ENCODE results near the gene TCF25.

The TCF25 gene

GRCh38 chr16:89847940-89848297 lies 25.5 kb upstream of the TCF25 start:
- Histone ChIP-seq H3K4me3 (IDR thresholded peaks at IDR 0.05; ENCODE audit: insufficient read depth, low read depth, low read length) (no peak overlapping the region), H3K27me3 (ENCODE audit: insufficient read depth, low read depth) (no peaks in the 10 kb centered on the region), H3K36me3 (ENCODE audit: insufficient read depth) (no peaks in the 10 kb centered on the region), H3K79me2 (ENCODE audit: insufficient read depth, low read depth) (no peaks in the 10 kb centered on the region), H4K20me1 (ENCODE audit: insufficient read depth) (no peaks in the 10 kb centered on the region), H3K9ac (no peak overlapping the region), H3K4me1 (ENCODE audit: low read depth, poor library complexity, severe bottlenecking) (no peaks in the 10 kb centered on the region), H3K27ac (no peak overlapping the region), H2AFZ (ENCODE audit: low read depth) (no peak overlapping the region), H3K4me2 (no peak overlapping the region)
- TF ChIP-seq, protein P1, sequence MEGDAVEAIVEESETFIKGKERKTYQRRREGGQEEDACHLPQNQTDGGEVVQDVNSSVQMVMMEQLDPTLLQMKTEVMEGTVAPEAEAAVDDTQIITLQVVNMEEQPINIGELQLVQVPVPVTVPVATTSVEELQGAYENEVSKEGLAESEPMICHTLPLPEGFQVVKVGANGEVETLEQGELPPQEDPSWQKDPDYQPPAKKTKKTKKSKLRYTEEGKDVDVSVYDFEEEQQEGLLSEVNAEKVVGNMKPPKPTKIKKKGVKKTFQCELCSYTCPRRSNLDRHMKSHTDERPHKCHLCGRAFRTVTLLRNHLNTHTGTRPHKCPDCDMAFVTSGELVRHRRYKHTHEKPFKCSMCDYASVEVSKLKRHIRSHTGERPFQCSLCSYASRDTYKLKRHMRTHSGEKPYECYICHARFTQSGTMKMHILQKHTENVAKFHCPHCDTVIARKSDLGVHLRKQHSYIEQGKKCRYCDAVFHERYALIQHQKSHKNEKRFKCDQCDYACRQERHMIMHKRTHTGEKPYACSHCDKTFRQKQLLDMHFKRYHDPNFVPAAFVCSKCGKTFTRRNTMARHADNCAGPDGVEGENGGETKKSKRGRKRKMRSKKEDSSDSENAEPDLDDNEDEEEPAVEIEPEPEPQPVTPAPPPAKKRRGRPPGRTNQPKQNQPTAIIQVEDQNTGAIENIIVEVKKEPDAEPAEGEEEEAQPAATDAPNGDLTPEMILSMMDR (conservative IDR thresholded peaks at IDR 0.05; ENCODE audit: low read depth, low read length) = no peak

- no peaks in the 10 kb centered on the region for H3K79me2 ChIP-seq (ENCODE audit: insufficient read depth, low read depth)
- 0 out of 2 replicates have a peak, but pooled peaks cover under 1% of the 10 kb centered on the region for H3K27me3 ChIP-seq (ENCODE audit: insufficient read depth, low read depth)
- H3K4me3 ChIP-seq (IDR thresholded peaks at IDR 0.05; ENCODE audit: insufficient read depth, low read depth, low read length) = no peak overlapping the region
- H3K9ac ChIP-seq = no peak overlapping the region
- TF ChIP-seq, protein P1 (conservative IDR thresholded peaks at IDR 0.05; ENCODE audit: low read depth, low read length) = no peak
- no peak overlapping the region for H2AFZ ChIP-seq (ENCODE audit: low read depth)
- H3K4me1 ChIP-seq (ENCODE audit: low read depth, poor library complexity, severe bottlenecking) = no peaks in the 10 kb centered on the region
- H3K27ac ChIP-seq = no peak overlapping the region
- no peaks in the 10 kb centered on the region for H3K36me3 ChIP-seq (ENCODE audit: insufficient read depth)
- no peak overlapping the region for H3K4me2 ChIP-seq
- H4K20me1 ChIP-seq (ENCODE audit: insufficient read depth) = no peaks in the 10 kb centered on the region
Observed at GRCh38 chr16:89848974-89849373, 24.4 kb upstream of the TCF25 start.

GRCh38 chr16:89853306-89853993 lies 19.9 kb upstream of the TCF25 start:
- Histone ChIP-seq H3K27me3 (ENCODE audit: insufficient read depth, low read depth) (peaks cover 6% of the 10 kb centered on the region; the same call in 1 of the 2 replicates), H3K4me1 (ENCODE audit: low read depth, poor library complexity, severe bottlenecking) (no peaks in the 10 kb centered on the region), H3K36me3 (ENCODE audit: insufficient read depth) (no peaks in the 10 kb centered on the region), H3K9ac (no peak overlapping the region), H3K4me3 (IDR thresholded peaks at IDR 0.05; ENCODE audit: insufficient read depth, low read depth, low read length) (no peak overlapping the region), H4K20me1 (ENCODE audit: insufficient read depth) (no peaks in the 10 kb centered on the region), H2AFZ (ENCODE audit: low read depth) (no peak overlapping the region), H3K27ac (no peak overlapping the region), H3K79me2 (ENCODE audit: insufficient read depth, low read depth) (no peaks in the 10 kb centered on the region), H3K4me2 (no peak overlapping the region)
- TF ChIP-seq, protein P1 (conservative IDR thresholded peaks at IDR 0.05; ENCODE audit: low read depth, low read length) = no peak

DNA sequence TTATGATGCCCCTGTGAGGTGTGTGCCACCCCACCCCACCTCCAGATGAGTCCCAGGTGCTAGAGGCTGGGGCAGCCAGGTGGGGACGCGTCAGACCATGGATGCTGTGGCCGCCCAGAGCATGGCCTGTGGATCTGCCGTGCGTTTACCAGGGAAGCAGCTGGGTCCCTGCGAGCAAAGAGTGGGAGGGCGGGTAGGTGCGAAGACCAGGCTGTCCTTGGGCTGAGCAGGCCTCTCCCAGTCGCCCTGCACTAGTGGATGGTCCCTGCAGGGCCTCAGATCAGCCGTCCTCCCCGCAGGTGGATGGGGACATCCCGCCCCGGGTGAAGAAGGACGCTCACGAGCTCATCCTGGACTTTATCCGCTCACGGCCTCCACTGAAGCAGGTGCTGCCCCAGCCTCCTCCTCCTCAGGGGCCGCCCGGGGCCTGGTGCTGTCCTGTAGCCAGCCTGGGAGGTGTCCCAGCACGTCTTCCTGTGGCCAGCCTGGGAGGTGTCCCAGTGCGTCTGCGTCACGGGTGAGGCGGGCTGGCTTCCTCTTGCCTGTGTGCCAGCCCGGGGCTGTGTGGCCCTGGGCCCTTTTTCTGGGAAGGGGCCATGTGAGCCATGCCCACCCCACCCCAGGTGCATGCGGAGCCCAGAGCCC lies 18.0 kb upstream of the TCF25 start:
- H3K27ac ChIP-seq = no peak overlapping the region
- TF ChIP-seq, protein P1 (conservative IDR thresholded peaks at IDR 0.05; ENCODE audit: low read depth, low read length) = no peak
- no peak overlapping the region for H3K9ac ChIP-seq
- no peak overlapping the region for H2AFZ ChIP-seq (ENCODE audit: low read depth)
- no peaks in the 10 kb centered on the region for H3K79me2 ChIP-seq (ENCODE audit: insufficient read depth, low read depth)
- no peaks in the 10 kb centered on the region for H4K20me1 ChIP-seq (ENCODE audit: insufficient read depth)
- H3K4me2 ChIP-seq = no peak overlapping the region
- H3K4me3 ChIP-seq (IDR thresholded peaks at IDR 0.05; ENCODE audit: insufficient read depth, low read depth, low read length) = no peak overlapping the region
- H3K36me3 ChIP-seq (ENCODE audit: insufficient read depth) = no peaks in the 10 kb centered on the region
- H3K4me1 ChIP-seq (ENCODE audit: low read depth, poor library complexity, severe bottlenecking) = peaks cover under 1% of the 10 kb centered on the region
- peaks cover 6% of the 10 kb centered on the region; the same call in 1 of the 2 replicates for H3K27me3 ChIP-seq (ENCODE audit: insufficient read depth, low read depth)
